ENCODE results near the gene PCCA. TPM values are rescaled to one million over a fixed set of nuclear protein-coding genes. Genes with fewer than 3 reads are reported as not detected.

The PCCA gene
- total RNA-seq, 1 experiment from 2014 or later = 39.9 TPM

- Histone ChIP-seq H3K36me3 (ENCODE audit: control insufficient read depth, insufficient read depth, low read length) (no peaks in the 10 kb centered on the region), H3K27me3 (replicated peaks; ENCODE audit: control insufficient read depth, insufficient read depth, low read length) (no peaks in the 10 kb centered on the region), H3K4me3 (ENCODE audit: low read depth, low read length) (no peak overlapping the region), H3K4me1 (no peaks in the 10 kb centered on the region), H3K9me3 (peaks cover 9% of the 10 kb centered on the region)
- Mint-ChIP-seq H3K4me3 (ENCODE audit: unreplicated experiment) (no peak overlapping the region), H3K4me1 (ENCODE audit: low read depth, unreplicated experiment) (no peaks in the 10 kb centered on the region), H3K9me3 (ENCODE audit: unreplicated experiment) (peaks cover 12% of the 10 kb centered on the region), H3K27me3 (ENCODE audit: insufficient read depth, unreplicated experiment) (no peaks in the 10 kb centered on the region), H3K36me3 (ENCODE audit: insufficient read depth, unreplicated experiment) (peaks cover 9% of the 10 kb centered on the region), H3K27ac (ENCODE audit: unreplicated experiment) (no peak overlapping the region)
- BruUV-seq (replicated peaks) = no TSS peak
- ChIA-PET CTCF (no interaction called here), POLR2A (no interaction called here)
- no peak for DNase-seq
- TF ChIP-seq CTCF (IDR thresholded peaks at IDR 0.05; ENCODE audit: insufficient read depth in 1 of 2, low read depth in 1 of 2, low read length in 1 of 2, severe bottlenecking in 1 of 2, unreplicated experiment in 1 of 2) = no peak
- intact Hi-C loops (cut with micrococcal nuclease; ENCODE audit: unreplicated experiment) = no loop called here
Observed at GRCh38 chr13:100244431-100244830, 155.5 kb downstream of the PCCA start.

GRCh38 chr13:100245104-100245503 is 156.2 kb downstream of the PCCA start:
- no peaks in the 10 kb centered on the region for H3K27me3 Mint-ChIP-seq (ENCODE audit: insufficient read depth, unreplicated experiment)
- POLR2A ChIA-PET = no interaction called here
- H3K36me3 ChIP-seq (ENCODE audit: control insufficient read depth, insufficient read depth, low read length) = no peaks in the 10 kb centered on the region
- peaks cover 9% of the 10 kb centered on the region for H3K36me3 Mint-ChIP-seq (ENCODE audit: insufficient read depth, unreplicated experiment)
- no peak for DNase-seq
- H3K9me3 Mint-ChIP-seq (ENCODE audit: unreplicated experiment) = peaks cover 12% of the 10 kb centered on the region
- H3K4me1 ChIP-seq = no peaks in the 10 kb centered on the region
- CTCF ChIA-PET = no interaction called here
- no peak overlapping the region for H3K4me3 Mint-ChIP-seq (ENCODE audit: unreplicated experiment)
- BruUV-seq (replicated peaks) = no TSS peak
- intact Hi-C loops (cut with micrococcal nuclease; ENCODE audit: unreplicated experiment) = no loop called here
- TF ChIP-seq CTCF (IDR thresholded peaks at IDR 0.05; ENCODE audit: insufficient read depth in 1 of 2, low read depth in 1 of 2, low read length in 1 of 2, severe bottlenecking in 1 of 2, unreplicated experiment in 1 of 2) = no peak
- no peaks in the 10 kb centered on the region for H3K27me3 ChIP-seq (replicated peaks; ENCODE audit: control insufficient read depth, insufficient read depth, low read length)
- no peak overlapping the region for H3K4me3 ChIP-seq (ENCODE audit: low read depth, low read length)
- peaks cover 9% of the 10 kb centered on the region for H3K9me3 ChIP-seq
- no peak overlapping the region for H3K27ac Mint-ChIP-seq (ENCODE audit: unreplicated experiment)
- H3K4me1 Mint-ChIP-seq (ENCODE audit: low read depth, unreplicated experiment) = no peaks in the 10 kb centered on the region

- no peak for DNase-seq
- no TSS peak for BruUV-seq (replicated peaks)
- H3K4me1 Mint-ChIP-seq (ENCODE audit: low read depth, unreplicated experiment) = peaks cover 5% of the 10 kb centered on the region
- Histone ChIP-seq H3K36me3 (ENCODE audit: control insufficient read depth, insufficient read depth, low read length) (no peaks in the 10 kb centered on the region), H3K4me1 (no peaks in the 10 kb centered on the region), H3K27me3 (replicated peaks; ENCODE audit: control insufficient read depth, insufficient read depth, low read length) (no peaks in the 10 kb centered on the region), H3K4me3 (ENCODE audit: low read depth, low read length) (no peak overlapping the region), H3K9me3 (peaks cover 9% of the 10 kb centered on the region)
- no peak overlapping the region for H3K4me3 Mint-ChIP-seq (ENCODE audit: unreplicated experiment)
- no peaks in the 10 kb centered on the region for H3K27me3 Mint-ChIP-seq (ENCODE audit: insufficient read depth, unreplicated experiment)
- CTCF ChIA-PET = no interaction called here
- POLR2A ChIA-PET = no interaction called here
- no peak overlapping the region for H3K27ac Mint-ChIP-seq (ENCODE audit: unreplicated experiment)
- intact Hi-C loops (cut with micrococcal nuclease; ENCODE audit: unreplicated experiment) = no loop called here
- no peak for TF ChIP-seq CTCF (IDR thresholded peaks at IDR 0.05; ENCODE audit: insufficient read depth in 1 of 2, low read depth in 1 of 2, low read length in 1 of 2, severe bottlenecking in 1 of 2, unreplicated experiment in 1 of 2)
- peaks cover 9% of the 10 kb centered on the region for H3K36me3 Mint-ChIP-seq (ENCODE audit: insufficient read depth, unreplicated experiment)
- H3K9me3 Mint-ChIP-seq (ENCODE audit: unreplicated experiment) = peaks cover 12% of the 10 kb centered on the region
Observed at GRCh38 chr13:100247937-100248336, 159.0 kb downstream of the PCCA start.
